ENCODE data around the gene RBM34. TPM values are rescaled to one million over a fixed set of nuclear protein-coding genes. Genes with fewer than 3 reads are reported as not detected.

RBM34 gene
- total and polyA plus RNA-seq, 2 donors (not counting 3 experiments of a cell fraction or from before 2014, with no cell fraction given): 16.1 to 80.7 TPM

- Histone ChIP-seq H3K4me1 (ENCODE audit: control insufficient read depth, extremely low read depth, insufficient read depth, low read length) (no peaks in the 10 kb centered on the region), H3K9me1 (replicated peaks; ENCODE audit: control insufficient read depth, extremely low read depth, insufficient read depth, low read length) (no peaks in the 10 kb centered on the region), H3K4me3 (replicated peaks in 1 of 3; ENCODE audit: insufficient read depth in 1 of 3, low read depth in 1 of 3, low read length in 3 of 3) (no peak overlapping the region), H2AFZ (ENCODE audit: low read depth, low read length) (no peak overlapping the region), H3K4me2 (ENCODE audit: insufficient read depth, low read length) (no peak overlapping the region), H3K9ac (replicated peaks; ENCODE audit: extremely low read depth, insufficient read depth, low read length) (no peak overlapping the region), H3K79me2 (ENCODE audit: control insufficient read depth, insufficient read depth, low read length) (no peaks in the 10 kb centered on the region), H3K27ac (ENCODE audit: insufficient read depth, low read depth, low read length) (no peak overlapping the region), H3K9me3 (replicated peaks; ENCODE audit: control insufficient read depth, insufficient read depth, low read length) (no peaks in the 10 kb centered on the region), H4K20me1 (replicated peaks; ENCODE audit: control insufficient read depth, extremely low read depth, insufficient read depth, low read length) (no peaks in the 10 kb centered on the region), H3K27me3 (ENCODE audit: control insufficient read depth in 2 of 2, insufficient read depth in 2 of 2, low read length in 2 of 2) (no peaks in the 10 kb centered on the region), H3K36me3 (ENCODE audit: control insufficient read depth in 2 of 2, extremely low read depth in 1 of 2, insufficient read depth in 2 of 2, low read length in 2 of 2) (peaks cover 1 to 2% of the 10 kb centered on the region in 2 experiments)
- no peak for TF ChIP-seq MAX (IDR thresholded peaks at IDR 0.05; ENCODE audit: insufficient read depth, insufficient read length)
- TF ChIP-seq MYC (IDR thresholded peaks at IDR 0.05; ENCODE audit: low read depth, low read length): no peak
- TF ChIP-seq POLR2AphosphoS5 (IDR thresholded peaks at IDR 0.05; ENCODE audit: insufficient read depth, low read depth, low read length): no peak
- TF ChIP-seq CTCF (IDR thresholded peaks at IDR 0.05; ENCODE audit: extremely low read depth in 1 of 2, insufficient read depth in 1 of 2, low read depth in 1 of 2, low read length in 2 of 2): no peak
- TF ChIP-seq EZH2 (IDR thresholded peaks at IDR 0.05; ENCODE audit: borderline replicate concordance, low read depth, low read length, severe bottlenecking): no peak
- no peak for TF ChIP-seq FOS (IDR thresholded peaks at IDR 0.05; ENCODE audit: borderline replicate concordance, insufficient read depth, low read length)
- no peak for TF ChIP-seq GATA2 (IDR thresholded peaks at IDR 0.05; ENCODE audit: insufficient read depth, insufficient read length, low read depth, low read length)
- TF ChIP-seq POLR2A (IDR thresholded peaks at IDR 0.05; ENCODE audit: low read depth, low read length): no peak
- no peak for TF ChIP-seq JUN (IDR thresholded peaks at IDR 0.05; ENCODE audit: borderline replicate concordance, insufficient read depth, insufficient read length, low read depth)
- dilution Hi-C loops (cut with MboI; ENCODE audit: extremely low pct_ligation_motif_present, low sequenced_read_pairs) (no loop called here), intact Hi-C loops (cut with micrococcal nuclease) (no loop called here)
- BruUV-seq (replicated peaks): no TSS peak
- POLR2A ChIA-PET: no interaction called here
- no peak for DNase-seq (ENCODE audit: low read depth, low spot score)
- CTCF ChIA-PET: interaction anchor here (0.7 to 1.1 kb wide), 3 partner anchors 20 to 211 kb away, joined by 3 read pairs; no protein-coding TSS in a partner anchor
- FAIRE-seq: no peak
Measured at GRCh38 chr1:235205687-235206086, 44.6 kb upstream of the RBM34 start.
